ENCODE measurements around the gene CNOT3.
"Not testable (repeated sequence)": the region's sequence is repeated elsewhere in the genome, so short reads cannot be mapped to it uniquely, and the experiment has no call there.

CNOT3 gene

DNA sequence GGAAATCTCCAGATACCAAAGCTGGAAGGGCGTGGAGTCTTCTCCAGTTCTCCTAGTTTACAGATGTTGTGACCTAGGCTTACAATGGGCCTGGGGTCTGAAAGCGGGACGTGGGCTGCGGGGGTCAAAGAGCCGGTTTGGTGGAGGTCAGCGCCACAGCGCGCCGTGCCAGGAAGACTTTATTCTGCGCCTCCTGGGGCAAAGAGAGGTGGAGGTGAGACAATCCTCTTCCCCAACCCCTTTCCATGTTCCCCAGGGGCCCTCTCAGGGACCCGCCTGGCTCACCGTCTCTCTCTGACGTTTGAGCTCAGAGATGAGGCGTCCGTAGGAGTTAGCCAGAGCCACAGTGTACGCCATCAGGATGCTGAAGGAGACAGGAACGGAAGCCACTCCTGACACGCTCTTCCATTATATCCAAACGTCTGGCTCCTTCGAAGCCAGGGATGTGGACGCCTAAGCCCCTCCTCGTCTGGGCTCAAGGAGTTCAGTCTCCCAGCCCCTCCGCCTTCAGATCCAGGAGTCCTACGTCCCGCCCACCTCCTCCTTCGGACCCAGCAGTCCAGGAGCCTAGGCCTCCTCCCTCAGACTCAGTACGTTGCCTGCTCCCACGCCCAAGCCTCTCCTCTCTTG is 22.7 kb downstream of the CNOT3 start:
- Histone ChIP-seq H3K4me1 (ENCODE audit: control insufficient read depth, insufficient read depth, low read length, unreplicated experiment) (peaks cover 11% of the 10 kb centered on the region), H3K27me3 (ENCODE audit: insufficient read depth, low read length) (peaks cover 7% of the 10 kb centered on the region; the same call in 1 of the 2 replicates), H3K79me2 (ENCODE audit: control insufficient read depth, insufficient read depth, low read length, unreplicated experiment) (peaks cover 3% of the 10 kb centered on the region), H3K36me3 (ENCODE audit: insufficient read depth, low read length) (no peaks in the 10 kb centered on the region), H3K4me3 (ENCODE audit: low read depth, low read length) (peak overlapping the region; percentile 86), H2AFZ (ENCODE audit: low read length, unreplicated experiment) (peak overlapping the region; percentile 74), H3K27ac (ENCODE audit: low read depth, low read length) (peak overlapping the region; percentile 78)

DNA sequence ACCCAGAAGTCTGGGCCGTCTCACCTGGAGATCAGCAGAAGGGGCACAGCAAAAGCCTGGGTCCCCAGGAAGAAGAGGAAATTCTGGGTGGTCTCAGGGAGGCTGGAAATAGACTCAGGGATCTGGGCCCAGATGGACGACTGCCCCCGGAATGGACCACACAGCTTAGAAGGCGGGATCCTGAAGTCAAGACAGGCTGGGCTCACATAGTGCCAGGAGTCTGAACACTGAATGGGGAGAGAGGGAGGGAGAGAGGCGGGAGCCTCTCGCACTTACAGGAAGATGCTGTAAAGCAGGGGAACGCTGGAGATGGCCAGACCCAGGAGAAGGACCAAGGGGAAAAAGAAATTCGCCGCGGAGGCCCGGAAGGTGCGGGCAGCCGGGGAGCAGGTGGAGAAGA is 23.3 kb downstream of the CNOT3 start:
- H3K27ac ChIP-seq (ENCODE audit: low read depth, low read length) = peak overlapping the region; percentile 78; the same call in 1 of the 2 replicates
- peaks cover 11% of the 10 kb centered on the region for H3K4me1 ChIP-seq (ENCODE audit: control insufficient read depth, insufficient read depth, low read length, unreplicated experiment)
- H3K79me2 ChIP-seq (ENCODE audit: control insufficient read depth, insufficient read depth, low read length, unreplicated experiment) = peaks cover 3% of the 10 kb centered on the region
- H2AFZ ChIP-seq (ENCODE audit: low read length, unreplicated experiment) = no peak overlapping the region
- peaks cover 7% of the 10 kb centered on the region; the same call in 1 of the 2 replicates for H3K27me3 ChIP-seq (ENCODE audit: insufficient read depth, low read length)
- H3K4me3 ChIP-seq (ENCODE audit: low read depth, low read length) = peak overlapping the region; percentile 86
- H3K36me3 ChIP-seq (ENCODE audit: insufficient read depth, low read length) = no peaks in the 10 kb centered on the region

DNA sequence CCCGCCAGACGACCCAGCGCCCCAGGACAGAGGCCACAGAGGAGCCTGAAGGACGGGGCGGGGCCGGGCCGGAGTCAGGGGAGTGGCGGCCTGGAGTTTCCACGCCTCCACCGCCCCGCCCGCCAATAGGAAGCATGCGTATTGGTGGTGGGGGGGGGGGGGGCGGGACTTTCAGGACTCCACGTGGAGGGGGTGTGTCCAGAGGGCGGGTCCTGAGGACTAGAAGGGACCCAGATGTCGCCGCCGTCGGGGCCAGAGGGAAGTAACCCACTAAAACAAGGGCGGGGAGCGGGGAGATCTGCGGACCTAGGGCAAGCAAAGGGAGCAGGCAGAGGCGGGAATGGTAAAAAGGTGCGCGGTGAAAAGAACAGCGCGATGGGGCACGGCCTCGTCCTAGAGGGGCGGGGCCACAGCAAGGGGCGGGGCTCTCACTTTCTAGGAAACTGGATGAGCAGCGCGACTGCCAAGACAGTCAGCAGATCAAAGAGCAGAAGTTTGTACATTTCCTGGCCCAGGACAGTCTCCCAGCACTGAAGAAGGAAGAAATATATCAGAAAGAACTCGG is 24.8 kb downstream of the CNOT3 start:
- peak overlapping the region; percentile 58; the same call in 1 of the 2 replicates for H3K4me3 ChIP-seq (ENCODE audit: low read depth, low read length)
- no peak overlapping the region for H3K27ac ChIP-seq (ENCODE audit: low read depth, low read length)

DNA sequence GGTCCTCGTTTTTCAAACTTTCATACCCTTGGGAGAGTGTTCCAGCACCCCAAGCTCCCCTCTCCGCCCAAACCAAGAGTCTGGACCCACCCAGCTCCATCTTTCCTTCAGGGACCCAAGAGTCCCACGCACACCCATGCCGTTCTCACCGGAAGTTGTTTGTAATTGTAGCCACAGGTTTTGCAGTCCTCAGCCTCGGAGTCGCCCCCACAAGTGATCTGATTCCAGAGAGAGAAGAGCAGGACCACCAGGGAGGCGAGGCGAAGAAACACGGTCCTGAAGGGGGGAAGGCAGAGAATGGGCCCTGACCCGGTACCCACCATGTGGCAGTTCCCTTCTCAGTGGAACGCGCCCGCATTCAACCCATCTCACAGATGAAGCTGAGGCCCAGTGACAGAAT is 25.3 kb downstream of the CNOT3 start:
- no peak overlapping the region for H2AFZ ChIP-seq (ENCODE audit: low read length, unreplicated experiment)
- peaks cover 3% of the 10 kb centered on the region for H3K79me2 ChIP-seq (ENCODE audit: control insufficient read depth, insufficient read depth, low read length, unreplicated experiment)
- no peaks in the 10 kb centered on the region for H3K36me3 ChIP-seq (ENCODE audit: insufficient read depth, low read length)
- H3K27ac ChIP-seq (ENCODE audit: low read depth, low read length) = no peak overlapping the region
- peak overlapping the region; percentile 58; the same call in 1 of the 2 replicates for H3K4me3 ChIP-seq (ENCODE audit: low read depth, low read length)
- peaks cover 7% of the 10 kb centered on the region; the same call in 1 of the 2 replicates for H3K27me3 ChIP-seq (ENCODE audit: insufficient read depth, low read length)
- peaks cover 11% of the 10 kb centered on the region for H3K4me1 ChIP-seq (ENCODE audit: control insufficient read depth, insufficient read depth, low read length, unreplicated experiment)

More for the DNA sequence above, 24.8 kb downstream of the CNOT3 start:
- H3K79me2 ChIP-seq (ENCODE audit: control insufficient read depth, insufficient read depth, low read length, unreplicated experiment) = peaks cover 3% of the 10 kb centered on the region
- H2AFZ ChIP-seq (ENCODE audit: low read length, unreplicated experiment) = no peak overlapping the region
- peaks cover 11% of the 10 kb centered on the region for H3K4me1 ChIP-seq (ENCODE audit: control insufficient read depth, insufficient read depth, low read length, unreplicated experiment)
- no peaks in the 10 kb centered on the region for H3K36me3 ChIP-seq (ENCODE audit: insufficient read depth, low read length)
- peaks cover 7% of the 10 kb centered on the region; the same call in 1 of the 2 replicates for H3K27me3 ChIP-seq (ENCODE audit: insufficient read depth, low read length)

DNA sequence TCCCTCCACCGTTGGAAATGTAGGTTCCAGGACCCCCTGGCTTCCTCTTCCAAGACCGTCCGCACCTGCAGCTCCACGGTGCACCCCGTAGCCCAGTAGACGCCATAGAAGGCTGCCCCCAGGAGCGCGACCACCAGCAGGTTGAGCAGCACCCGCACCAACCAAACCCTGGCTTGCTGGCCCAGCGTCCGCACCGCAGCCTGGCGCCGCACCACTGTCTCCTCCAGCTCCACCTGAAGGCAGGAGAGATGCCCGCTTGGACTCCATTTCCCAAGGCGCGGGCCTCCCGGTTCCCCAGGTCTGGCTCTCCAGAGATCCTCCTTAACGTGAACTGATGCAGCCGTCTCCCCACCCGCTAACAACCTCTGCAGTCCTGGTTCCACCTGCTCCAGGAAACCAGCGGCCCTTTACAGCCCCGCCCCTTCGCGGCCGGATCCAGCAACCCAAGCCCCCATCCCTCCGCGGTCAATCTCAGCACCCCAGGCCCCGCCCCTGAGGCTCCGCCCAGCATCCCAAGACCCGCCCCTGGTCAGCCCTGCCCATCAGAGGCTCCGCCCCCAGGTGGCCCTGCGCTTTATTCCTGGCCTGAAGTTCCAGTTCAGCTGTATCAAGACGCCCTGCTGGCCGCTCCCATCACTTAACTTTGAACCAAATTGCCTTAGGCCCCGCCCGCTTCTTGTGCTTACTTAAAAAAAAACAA is 27.0 kb downstream of the CNOT3 start:
- Histone ChIP-seq H3K79me2 (ENCODE audit: control insufficient read depth, insufficient read depth, low read length, unreplicated experiment) (no peaks in the 10 kb centered on the region), H3K27ac (ENCODE audit: low read depth, low read length) (no peak overlapping the region), H3K36me3 (ENCODE audit: insufficient read depth, low read length) (no peaks in the 10 kb centered on the region), H2AFZ (ENCODE audit: low read length, unreplicated experiment) (no peak overlapping the region), H3K4me1 (ENCODE audit: control insufficient read depth, insufficient read depth, low read length, unreplicated experiment) (peaks cover 6% of the 10 kb centered on the region), H3K4me3 (ENCODE audit: low read depth, low read length) (no peak overlapping the region), H3K27me3 (ENCODE audit: insufficient read depth, low read length) (peaks cover 7% of the 10 kb centered on the region; the same call in 1 of the 2 replicates)

DNA sequence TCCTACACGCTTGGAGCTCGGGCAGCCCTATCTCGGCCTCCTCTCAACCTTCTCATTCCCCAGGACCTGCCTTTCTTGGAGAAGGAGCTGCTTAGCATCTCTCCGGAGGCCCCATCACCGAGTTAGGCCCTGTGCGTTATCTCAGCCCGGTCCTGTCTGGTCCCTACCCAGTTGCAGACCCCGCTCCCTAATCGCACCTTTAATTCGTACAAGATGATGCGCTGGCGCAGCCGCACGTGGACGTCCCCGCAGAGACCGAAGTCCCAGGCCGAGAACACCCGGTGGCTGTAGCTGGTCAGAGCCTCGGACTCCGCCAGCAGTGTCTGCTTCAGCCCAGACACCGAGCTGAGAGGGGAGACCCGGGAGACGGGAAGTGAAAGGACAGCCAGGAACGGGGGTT is 27.7 kb downstream of the CNOT3 start:
- Histone ChIP-seq H3K27ac (ENCODE audit: low read depth, low read length) (no peak overlapping the region), H3K36me3 (ENCODE audit: insufficient read depth, low read length) (no peaks in the 10 kb centered on the region)

DNA sequence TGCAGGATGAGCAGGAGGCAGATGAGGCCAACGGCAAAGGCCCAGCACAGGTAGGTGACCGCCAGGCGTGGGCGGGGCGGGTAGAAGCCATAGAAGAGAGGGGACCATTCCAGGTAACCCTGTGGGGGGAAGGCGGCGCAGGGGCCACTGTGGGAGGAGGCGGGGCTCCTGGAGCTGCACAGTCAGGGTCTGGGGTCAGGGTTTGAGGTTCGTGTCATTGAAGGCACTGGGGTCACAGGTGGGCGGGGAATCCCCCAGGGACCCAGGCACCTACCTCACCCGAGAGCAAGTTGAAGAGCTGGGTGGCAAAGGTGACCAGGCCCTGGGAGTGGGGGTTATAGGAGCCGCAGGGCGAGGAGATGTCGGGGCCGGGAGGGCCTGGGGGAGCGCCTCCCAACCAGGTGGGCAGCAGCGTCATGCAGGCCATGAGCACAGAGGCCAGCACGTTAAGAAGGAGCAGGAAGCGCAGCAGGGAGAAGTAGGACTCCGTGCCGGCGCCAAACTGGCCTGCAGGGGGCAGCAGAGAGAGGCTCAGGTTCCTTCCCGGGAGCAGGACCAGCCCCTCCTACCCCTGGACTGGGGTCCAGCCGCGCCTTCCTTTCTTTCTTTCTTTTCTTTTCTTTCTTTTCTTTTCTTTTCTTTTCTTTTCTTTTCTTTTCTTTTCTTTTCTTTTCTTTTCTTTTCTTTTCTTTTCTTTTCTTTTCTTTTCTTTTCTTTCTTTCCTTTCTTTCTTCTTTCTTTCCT is 30.8 kb downstream of the CNOT3 start:
- H3K4me1 ChIP-seq (ENCODE audit: control insufficient read depth, insufficient read depth, low read length, unreplicated experiment) = peaks cover 3% of the 10 kb centered on the region
- H3K27ac ChIP-seq (ENCODE audit: low read depth, low read length) = no peak overlapping the region
- no peak overlapping the region for H3K4me3 ChIP-seq (ENCODE audit: low read depth, low read length)
- H3K79me2 ChIP-seq (ENCODE audit: control insufficient read depth, insufficient read depth, low read length, unreplicated experiment) = no peaks in the 10 kb centered on the region
- H3K36me3 ChIP-seq (ENCODE audit: insufficient read depth, low read length) = no peaks in the 10 kb centered on the region
- H3K27me3 ChIP-seq (ENCODE audit: insufficient read depth, low read length) = peaks cover 7% of the 10 kb centered on the region; the same call in 1 of the 2 replicates
- H2AFZ ChIP-seq (ENCODE audit: low read length, unreplicated experiment) = no peak overlapping the region

More for the DNA sequence above, 27.7 kb downstream of the CNOT3 start:
- Histone ChIP-seq H3K79me2 (ENCODE audit: control insufficient read depth, insufficient read depth, low read length, unreplicated experiment) (no peaks in the 10 kb centered on the region), H2AFZ (ENCODE audit: low read length, unreplicated experiment) (no peak overlapping the region), H3K27me3 (ENCODE audit: insufficient read depth, low read length) (peaks cover 7% of the 10 kb centered on the region; the same call in 1 of the 2 replicates), H3K4me3 (ENCODE audit: low read depth, low read length) (no peak overlapping the region), H3K4me1 (ENCODE audit: control insufficient read depth, insufficient read depth, low read length, unreplicated experiment) (peaks cover 6% of the 10 kb centered on the region)

DNA sequence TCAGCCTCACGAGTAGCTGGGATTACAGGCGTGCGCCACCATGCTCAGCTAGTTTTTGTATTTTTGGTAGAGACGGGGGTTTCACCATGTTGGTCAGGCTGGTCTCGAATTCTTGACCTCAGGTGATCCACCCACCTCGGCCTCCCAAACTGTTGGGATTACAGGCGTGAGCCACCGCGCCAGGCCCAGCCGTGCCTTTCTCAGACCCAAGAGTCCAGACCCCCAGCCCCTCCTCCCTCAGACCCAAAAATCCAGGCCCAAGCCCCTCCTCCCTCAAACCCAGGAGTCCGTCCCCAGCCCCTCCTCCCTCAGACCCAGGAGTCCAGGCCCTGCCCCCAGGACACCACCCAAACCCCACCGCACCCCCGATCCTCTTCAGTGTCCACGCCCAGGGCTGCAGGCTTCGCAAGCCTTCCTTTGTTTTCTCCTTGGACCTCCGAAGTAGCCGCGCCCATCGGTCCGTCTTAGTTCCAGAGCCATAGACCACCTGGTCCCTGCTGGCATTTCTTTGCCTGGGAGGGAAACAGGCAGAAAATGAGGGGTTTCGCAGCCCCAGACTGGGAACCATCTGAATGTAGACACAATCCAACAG is 31.7 kb downstream of the CNOT3 start:
- Histone ChIP-seq H3K4me1 (ENCODE audit: control insufficient read depth, insufficient read depth, low read length, unreplicated experiment) (peaks cover 3% of the 10 kb centered on the region), H3K27me3 (ENCODE audit: insufficient read depth, low read length) (peaks cover 6% of the 10 kb centered on the region; the same call in 1 of the 2 replicates), H3K4me3 (ENCODE audit: low read depth, low read length) (no peak overlapping the region), H3K36me3 (ENCODE audit: insufficient read depth, low read length) (no peaks in the 10 kb centered on the region), H2AFZ (ENCODE audit: low read length, unreplicated experiment) (no peak overlapping the region), H3K27ac (ENCODE audit: low read depth, low read length) (no peak overlapping the region), H3K79me2 (ENCODE audit: control insufficient read depth, insufficient read depth, low read length, unreplicated experiment) (no peaks in the 10 kb centered on the region)

DNA sequence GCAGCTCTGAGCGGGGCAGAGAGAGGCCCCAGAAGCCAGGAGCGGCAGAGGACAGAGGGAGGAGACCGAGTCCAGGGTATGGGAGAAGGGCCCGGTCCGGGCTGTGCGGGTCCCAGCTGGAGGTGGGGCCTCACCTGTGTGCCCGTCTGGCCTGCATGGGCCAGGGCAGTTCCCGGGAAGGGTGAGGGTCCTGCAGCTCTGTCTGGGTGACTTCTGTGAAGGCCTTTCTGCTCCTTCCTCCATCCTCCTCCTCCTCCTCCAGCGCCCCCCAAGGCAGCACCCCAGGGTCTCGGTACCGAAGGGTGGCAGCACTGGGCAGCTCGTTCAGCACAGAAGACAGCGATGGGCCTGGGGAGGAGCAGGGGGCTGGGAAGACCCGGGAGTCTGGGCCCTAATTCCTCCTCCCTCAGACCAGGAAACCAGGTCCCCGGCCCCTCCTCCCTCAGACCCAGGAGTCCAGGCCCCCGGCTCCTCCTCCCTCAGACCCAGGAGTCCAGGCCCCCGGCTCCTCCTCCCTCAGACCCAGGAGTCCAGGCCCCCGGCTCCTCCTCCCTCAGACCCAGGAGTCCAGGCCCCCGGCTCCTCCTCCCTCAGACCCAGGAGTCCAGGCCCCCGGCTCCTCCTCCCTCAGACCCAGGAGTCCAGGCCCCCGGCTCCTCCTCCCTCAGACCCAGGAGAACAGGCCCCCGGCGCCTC is 34.3 kb downstream of the CNOT3 start:
- not testable (repeated sequence) for H3K36me3 ChIP-seq (ENCODE audit: insufficient read depth, low read length); H3K27ac ChIP-seq (ENCODE audit: low read depth, low read length); H2AFZ ChIP-seq (ENCODE audit: low read length, unreplicated experiment); H3K27me3 ChIP-seq (ENCODE audit: insufficient read depth, low read length); H3K4me3 ChIP-seq (ENCODE audit: low read depth, low read length); H3K4me1 ChIP-seq (ENCODE audit: control insufficient read depth, insufficient read depth, low read length, unreplicated experiment); H3K79me2 ChIP-seq (ENCODE audit: control insufficient read depth, insufficient read depth, low read length, unreplicated experiment)

Measured in ACC112 (cell line).